ENCODE results near the gene ROS1.
"Not testable (repeated sequence)": the region's sequence is repeated elsewhere in the genome, so short reads cannot be mapped to it uniquely, and the experiment has no call there.

The ROS1 gene

GRCh38 chr6:117373211-117373813 lies 52.4 kb downstream of the ROS1 start:
- no peak overlapping the region for H3K4me3 ChIP-seq (replicated peaks; ENCODE audit: low read depth, low read length)
- DNase-seq (ENCODE audit: extremely low read depth, low read depth) = no peak
- TF ChIP-seq, protein P1, sequence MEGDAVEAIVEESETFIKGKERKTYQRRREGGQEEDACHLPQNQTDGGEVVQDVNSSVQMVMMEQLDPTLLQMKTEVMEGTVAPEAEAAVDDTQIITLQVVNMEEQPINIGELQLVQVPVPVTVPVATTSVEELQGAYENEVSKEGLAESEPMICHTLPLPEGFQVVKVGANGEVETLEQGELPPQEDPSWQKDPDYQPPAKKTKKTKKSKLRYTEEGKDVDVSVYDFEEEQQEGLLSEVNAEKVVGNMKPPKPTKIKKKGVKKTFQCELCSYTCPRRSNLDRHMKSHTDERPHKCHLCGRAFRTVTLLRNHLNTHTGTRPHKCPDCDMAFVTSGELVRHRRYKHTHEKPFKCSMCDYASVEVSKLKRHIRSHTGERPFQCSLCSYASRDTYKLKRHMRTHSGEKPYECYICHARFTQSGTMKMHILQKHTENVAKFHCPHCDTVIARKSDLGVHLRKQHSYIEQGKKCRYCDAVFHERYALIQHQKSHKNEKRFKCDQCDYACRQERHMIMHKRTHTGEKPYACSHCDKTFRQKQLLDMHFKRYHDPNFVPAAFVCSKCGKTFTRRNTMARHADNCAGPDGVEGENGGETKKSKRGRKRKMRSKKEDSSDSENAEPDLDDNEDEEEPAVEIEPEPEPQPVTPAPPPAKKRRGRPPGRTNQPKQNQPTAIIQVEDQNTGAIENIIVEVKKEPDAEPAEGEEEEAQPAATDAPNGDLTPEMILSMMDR (IDR thresholded peaks at IDR 0.05; ENCODE audit: low read depth, low read length, missing control alignments) = no peak

GRCh38 chr6:117372289-117372688 lies 53.5 kb downstream of the ROS1 start:
- DNase-seq (ENCODE audit: extremely low read depth, low read depth); H3K4me3 ChIP-seq (replicated peaks; ENCODE audit: low read depth, low read length): not testable (repeated sequence)

GRCh38 chr6:117371492-117371891 lies 54.2 kb downstream of the ROS1 start:
- no peak for DNase-seq (ENCODE audit: extremely low read depth, low read depth)
- H3K4me3 ChIP-seq (replicated peaks; ENCODE audit: low read depth, low read length) = no peak overlapping the region
- TF ChIP-seq, protein P1 (IDR thresholded peaks at IDR 0.05; ENCODE audit: low read depth, low read length, missing control alignments) = no peak

DNA sequence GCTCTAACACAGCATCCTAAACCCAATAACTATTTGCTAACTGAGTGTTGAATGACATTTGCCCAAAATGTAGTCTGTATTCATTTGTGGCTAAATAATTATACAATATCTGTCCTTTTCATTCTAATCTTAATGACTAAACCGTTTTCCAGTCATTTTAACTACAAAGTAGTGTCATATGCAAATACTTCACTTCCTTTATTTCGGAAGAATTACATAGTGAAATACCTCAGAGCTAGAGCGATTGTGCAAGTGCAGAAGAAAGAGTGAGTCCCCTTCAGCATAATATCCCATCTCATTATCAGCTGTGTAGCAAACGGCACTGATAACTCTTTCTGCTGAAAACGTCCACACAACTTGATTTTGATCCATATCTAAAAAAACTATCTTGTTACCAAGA lies 66.2 kb downstream of the ROS1 start:
- TF ChIP-seq, protein P1 (IDR thresholded peaks at IDR 0.05; ENCODE audit: low read depth, low read length, missing control alignments) = no peak
- no peak for DNase-seq (ENCODE audit: extremely low read depth, low read depth)
- H3K4me3 ChIP-seq (replicated peaks; ENCODE audit: low read depth, low read length) = no peak overlapping the region

GRCh38 chr6:117354671-117355070 lies 71.1 kb downstream of the ROS1 start:
- H3K4me3 ChIP-seq (replicated peaks; ENCODE audit: low read depth, low read length) = no peak overlapping the region
- TF ChIP-seq, protein P1 (IDR thresholded peaks at IDR 0.05; ENCODE audit: low read depth, low read length, missing control alignments) = no peak
- DNase-seq (ENCODE audit: extremely low read depth, low read depth) = no peak

- DNase-seq (ENCODE audit: extremely low read depth, low read depth) = no peak
- TF ChIP-seq, protein P1 (IDR thresholded peaks at IDR 0.05; ENCODE audit: low read depth, low read length, missing control alignments) = peak; percentile 37
- no peak overlapping the region for H3K4me3 ChIP-seq (replicated peaks; ENCODE audit: low read depth, low read length)
Observed at GRCh38 chr6:117352466-117353081, 73.2 kb downstream of the ROS1 start.

DNA sequence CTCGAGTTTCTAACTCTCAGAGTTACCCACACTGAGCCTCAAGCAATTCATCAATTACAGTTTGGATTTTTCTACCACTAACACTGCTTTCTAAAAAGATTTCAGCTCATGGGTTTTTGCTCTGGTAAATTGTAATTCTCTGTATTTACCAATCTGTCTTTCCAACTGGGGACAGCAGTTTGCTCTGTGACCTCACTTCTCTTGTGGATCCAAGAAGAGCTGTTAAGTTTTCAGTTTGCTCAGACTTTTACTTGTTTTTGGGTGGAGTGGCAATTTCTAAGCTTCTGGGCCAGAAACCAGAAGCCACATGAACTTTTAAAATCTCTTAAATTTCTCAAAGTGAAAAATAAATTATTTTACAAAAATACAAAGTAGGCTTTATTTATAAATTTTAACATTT lies 74.2 kb downstream of the ROS1 start:
- TF ChIP-seq, protein P1 (IDR thresholded peaks at IDR 0.05; ENCODE audit: low read depth, low read length, missing control alignments) = no peak
- no peak for DNase-seq (ENCODE audit: extremely low read depth, low read depth)
- no peak overlapping the region for H3K4me3 ChIP-seq (replicated peaks; ENCODE audit: low read depth, low read length)

Data from HFF-Myc (cell line).